Fibroblast of mammary gland (primary cell): ENCODE measurements around the gene PHAF1.

ENCODE experiments used
- DNase-seq: peaks from one replicate; pipeline ENCODE4 v3.0.0-alpha.2; 2010; ENCODE audit warnings: low read depth
- H3K4me3 ChIP-seq: 2 replicates; pipeline ENCODE4 v1.5.1; 2011; ENCODE audit warnings: low read depth, mild to moderate bottlenecking, low read length, moderate library complexity; ENCODE audit not compliant: control insufficient read depth
- TF ChIP-seq, protein P1 (sequence below): conservative IDR thresholded peaks from 2 replicates; pipeline ENCODE4 v1.5.1; 2011; ENCODE audit warnings: low read depth, low read length, inconsistent platforms; ENCODE audit not compliant: control insufficient read depth, insufficient read depth

PHAF1 gene

GRCh38 chr16:67091906-67092566 is 17.7 kb upstream of the PHAF1 start:
- peak; percentile 66 for DNase-seq
- TF ChIP-seq, protein P1, sequence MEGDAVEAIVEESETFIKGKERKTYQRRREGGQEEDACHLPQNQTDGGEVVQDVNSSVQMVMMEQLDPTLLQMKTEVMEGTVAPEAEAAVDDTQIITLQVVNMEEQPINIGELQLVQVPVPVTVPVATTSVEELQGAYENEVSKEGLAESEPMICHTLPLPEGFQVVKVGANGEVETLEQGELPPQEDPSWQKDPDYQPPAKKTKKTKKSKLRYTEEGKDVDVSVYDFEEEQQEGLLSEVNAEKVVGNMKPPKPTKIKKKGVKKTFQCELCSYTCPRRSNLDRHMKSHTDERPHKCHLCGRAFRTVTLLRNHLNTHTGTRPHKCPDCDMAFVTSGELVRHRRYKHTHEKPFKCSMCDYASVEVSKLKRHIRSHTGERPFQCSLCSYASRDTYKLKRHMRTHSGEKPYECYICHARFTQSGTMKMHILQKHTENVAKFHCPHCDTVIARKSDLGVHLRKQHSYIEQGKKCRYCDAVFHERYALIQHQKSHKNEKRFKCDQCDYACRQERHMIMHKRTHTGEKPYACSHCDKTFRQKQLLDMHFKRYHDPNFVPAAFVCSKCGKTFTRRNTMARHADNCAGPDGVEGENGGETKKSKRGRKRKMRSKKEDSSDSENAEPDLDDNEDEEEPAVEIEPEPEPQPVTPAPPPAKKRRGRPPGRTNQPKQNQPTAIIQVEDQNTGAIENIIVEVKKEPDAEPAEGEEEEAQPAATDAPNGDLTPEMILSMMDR: no peak

DNA sequence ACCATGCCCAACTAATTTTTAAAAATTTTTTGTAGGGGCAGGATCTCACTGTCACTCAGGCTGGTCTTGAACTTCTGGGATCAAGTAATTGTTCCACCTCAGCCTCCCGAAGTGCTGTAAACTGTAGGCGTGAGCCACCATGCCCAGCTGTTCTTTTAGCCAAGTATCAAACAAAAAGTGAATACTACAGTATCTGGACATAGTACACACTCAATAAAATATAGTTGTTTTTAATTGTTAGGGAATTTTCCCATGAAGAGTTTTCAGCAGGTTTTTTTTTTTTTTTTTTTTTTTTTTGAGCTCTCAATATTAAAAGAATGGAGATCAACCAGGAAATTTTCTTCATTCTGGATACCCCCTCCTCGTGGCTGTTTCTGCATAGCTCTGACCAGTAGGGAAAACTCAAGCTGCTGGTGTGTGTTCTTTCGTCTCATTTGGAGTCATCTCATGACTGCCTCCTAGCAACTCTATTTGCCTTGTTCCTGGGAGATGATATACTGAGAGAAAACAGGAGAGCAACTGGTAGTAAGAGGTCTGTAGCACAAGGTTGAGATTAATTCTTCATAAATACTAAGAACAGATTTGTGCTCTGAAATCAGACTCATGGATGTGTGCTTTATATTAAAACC is 16.5 kb upstream of the PHAF1 start:
- DNase-seq: no peak
- TF ChIP-seq, protein P1: no peak
- H3K4me3 ChIP-seq: no peak overlapping the region

More at GRCh38 chr16:67091906-67092566, 17.7 kb upstream of the PHAF1 start:
- no peak overlapping the region for H3K4me3 ChIP-seq

DNA sequence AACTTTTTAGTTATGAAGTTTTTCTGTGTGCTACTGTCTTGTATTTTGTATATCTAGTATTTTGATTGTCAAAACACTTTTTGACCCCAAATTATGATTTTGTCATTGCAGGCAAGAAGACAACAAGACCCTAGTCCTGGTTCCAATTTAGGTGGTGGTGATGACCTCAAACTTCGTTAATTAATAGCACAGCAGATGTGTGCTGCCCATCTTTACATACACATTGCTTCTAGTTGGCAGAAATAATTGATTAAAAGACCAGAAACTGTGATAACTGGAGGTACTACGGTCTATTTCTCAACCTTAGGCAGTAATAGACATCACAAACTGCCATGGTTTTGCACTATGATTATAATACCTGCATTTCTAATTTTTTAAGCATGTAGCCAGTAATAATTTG is 11.1 kb upstream of the PHAF1 start:
- DNase-seq: no peak
- H3K4me3 ChIP-seq: no peak overlapping the region
- TF ChIP-seq, protein P1: no peak

DNA sequence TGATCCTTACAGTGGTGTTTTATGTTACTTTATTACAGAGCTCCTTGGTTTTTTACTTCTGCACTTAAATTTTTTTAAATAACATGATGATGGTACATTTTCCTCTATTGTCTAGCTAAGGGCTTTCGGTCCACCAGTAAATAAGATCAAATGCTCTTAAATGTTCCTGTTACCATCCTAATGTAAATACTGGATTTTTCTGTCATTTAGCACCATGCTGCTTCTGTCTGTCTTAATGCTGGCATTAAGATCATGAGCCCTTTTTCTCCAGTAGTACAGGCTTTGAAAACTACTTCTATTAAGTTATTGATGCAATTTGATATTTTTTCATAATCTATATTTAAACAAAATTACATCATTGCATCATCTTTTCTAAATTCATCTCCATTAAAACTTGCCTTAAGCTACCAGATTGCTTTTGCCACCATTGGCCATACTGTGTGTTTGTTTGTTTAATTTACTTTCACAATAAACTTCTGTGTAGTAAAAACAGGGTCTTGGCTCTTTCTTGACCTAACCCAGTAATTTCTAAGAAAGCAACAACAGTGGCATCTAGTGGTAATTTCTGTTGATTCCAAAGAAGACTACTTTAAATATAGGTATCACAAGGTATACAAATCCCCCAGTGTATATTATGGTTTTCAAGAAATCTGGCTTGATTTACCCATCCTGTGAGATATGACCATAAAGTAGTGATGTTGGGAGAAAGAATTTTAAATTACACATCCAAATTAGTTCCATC is 9.0 kb upstream of the PHAF1 start:
- TF ChIP-seq, protein P1: peak; percentile 30
- peak; percentile 43 for DNase-seq
- H3K4me3 ChIP-seq: no peak overlapping the region

DNA sequence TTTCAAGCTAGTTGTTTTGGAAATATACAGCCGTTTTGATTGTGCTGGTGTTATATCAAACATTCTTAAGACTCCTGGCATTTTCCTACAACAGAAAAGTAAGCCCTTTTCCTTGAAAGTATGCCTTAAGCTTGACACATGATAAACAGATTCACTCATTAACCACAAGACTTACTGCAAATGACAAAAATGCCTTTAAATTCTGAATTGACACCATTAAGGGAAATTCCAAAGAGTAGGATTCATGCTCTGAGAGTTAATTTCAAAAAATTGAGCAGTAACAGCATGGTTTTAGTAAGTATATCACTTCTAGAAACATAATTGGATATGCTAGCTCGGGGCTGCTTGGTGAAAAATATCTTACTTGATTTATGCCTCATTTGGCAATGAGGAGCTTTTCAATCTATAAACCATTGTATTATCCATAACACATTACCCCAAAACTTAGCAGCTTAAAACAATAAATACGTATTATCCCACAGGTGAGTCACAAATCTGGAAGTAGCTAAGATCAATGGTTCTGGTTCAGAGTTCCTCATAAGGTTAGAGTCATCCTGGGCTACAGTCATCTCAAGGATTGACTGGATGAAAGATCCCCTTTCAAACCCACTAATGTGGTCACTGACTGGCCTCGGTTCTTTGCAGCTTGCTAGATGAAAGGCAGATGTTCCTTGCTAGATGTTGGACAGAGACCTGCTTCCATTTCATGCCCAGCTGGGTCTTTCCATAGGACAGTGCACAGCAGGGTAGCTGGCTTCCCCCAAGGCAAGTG is 8.2 kb upstream of the PHAF1 start:
- TF ChIP-seq, protein P1: no peak
- peak; percentile 60 for DNase-seq
- no peak overlapping the region for H3K4me3 ChIP-seq

GRCh38 chr16:67104061-67104460 is 5.7 kb upstream of the PHAF1 start:
- TF ChIP-seq, protein P1: peak; percentile 51
- peak; percentile 50 for DNase-seq
- H3K4me3 ChIP-seq: no peak overlapping the region
